Activated CD8-positive, alpha-beta memory T cell treated with anti-CD3 and anti-CD28 coated beads, Interleukin-2, amount 50 U/mL, for 24 hours (primary cell): ENCODE results near the gene CYP4V2.
"Not testable (repeated sequence)": the region's sequence is repeated elsewhere in the genome, so short reads cannot be mapped to it uniquely, and the experiment has no call there.

Experiments used
- DNase-seq: peaks from one replicate; pipeline ENCODE4 v3.0.0-alpha.2; 2020; ENCODE audit errors: extremely low read depth

The CYP4V2 gene

DNA sequence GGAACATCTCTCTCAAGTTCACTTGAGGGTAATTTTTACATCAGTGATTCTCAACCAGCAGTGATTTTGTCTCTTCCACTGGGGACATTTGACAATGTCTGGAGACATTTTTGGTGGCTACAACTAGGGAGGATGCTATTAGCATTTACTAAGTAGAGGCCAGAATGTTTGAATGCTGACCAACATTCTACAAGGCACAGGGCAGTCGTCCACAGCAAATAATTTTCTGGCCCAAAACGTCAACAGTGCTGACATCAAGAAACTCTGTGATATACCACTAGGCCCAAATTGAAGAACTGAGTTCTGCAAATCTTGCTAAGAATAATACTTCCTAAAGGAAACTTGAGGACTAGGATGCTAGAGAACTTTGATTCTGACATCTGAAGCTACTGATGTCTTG lies 43.0 kb downstream of the CYP4V2 start:
- DNase-seq = no peak

DNA sequence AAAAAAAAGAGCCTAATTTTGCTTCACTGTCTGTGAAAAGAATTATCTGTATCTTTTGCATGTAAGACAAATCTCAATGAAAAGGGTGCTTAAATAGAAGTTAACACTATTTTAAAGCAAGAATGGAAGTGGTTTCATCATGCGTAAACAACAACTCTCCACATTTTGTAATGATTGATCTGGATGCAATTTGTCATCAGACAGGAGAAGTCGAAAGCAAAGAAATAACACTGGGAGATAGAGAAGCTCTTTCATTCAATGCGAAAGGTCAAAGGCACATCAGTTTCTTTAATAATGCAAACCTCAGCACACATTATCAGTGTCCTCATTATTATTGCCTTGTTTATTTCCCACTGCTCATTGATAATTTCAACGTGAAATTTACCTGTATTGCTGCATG lies 44.8 kb downstream of the CYP4V2 start:
- no peak for DNase-seq

DNA sequence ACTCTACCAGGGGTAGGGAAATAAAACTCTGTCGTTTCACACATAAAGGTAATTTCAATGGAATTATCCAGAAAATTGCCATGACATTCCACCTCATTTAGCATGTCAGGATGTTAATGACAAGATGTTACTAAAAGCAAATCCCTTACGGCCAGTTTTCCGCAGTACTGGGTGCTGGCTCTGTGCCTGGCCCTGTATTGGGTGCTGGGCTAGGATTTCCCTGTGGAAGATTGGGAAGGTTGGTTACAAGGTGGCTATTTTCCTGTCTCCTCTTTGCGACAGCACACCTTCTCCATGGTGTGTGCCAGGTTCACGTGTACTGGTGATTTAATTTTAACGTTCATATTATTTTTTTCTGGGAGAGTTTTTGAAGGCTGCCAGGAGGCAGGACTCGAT lies 49.1 kb downstream of the CYP4V2 start:
- DNase-seq = no peak

DNA sequence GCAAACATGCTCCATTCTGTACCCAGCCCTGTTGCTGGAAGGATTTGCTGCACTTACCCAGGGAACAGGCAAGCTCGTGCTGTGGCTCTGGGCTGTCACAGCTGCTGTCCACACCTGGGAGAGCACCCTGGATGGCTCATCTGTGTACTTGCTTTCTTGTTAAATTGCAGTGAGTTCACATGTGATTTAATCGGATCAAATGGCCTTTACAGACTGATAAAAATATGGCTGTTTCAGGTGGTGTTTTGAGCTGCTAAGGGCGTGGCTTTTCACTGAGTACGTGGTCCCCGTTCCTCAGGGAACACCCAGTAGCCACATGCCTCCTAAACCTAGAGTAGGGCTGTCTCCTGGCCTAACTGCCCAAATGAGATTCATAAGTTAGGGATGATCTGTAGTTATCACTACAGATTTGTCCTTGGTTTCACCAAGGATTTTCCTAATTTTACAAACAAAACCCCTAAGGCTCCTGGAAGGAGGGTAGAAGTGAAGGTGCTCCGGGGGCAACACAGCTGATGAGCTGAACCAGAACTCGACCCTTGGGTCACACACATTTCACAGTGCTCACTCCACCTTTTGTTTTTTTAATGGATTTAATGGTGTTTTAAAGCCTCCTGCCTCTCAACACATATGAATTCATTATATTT lies 49.6 kb downstream of the CYP4V2 start:
- DNase-seq = no peak

DNA sequence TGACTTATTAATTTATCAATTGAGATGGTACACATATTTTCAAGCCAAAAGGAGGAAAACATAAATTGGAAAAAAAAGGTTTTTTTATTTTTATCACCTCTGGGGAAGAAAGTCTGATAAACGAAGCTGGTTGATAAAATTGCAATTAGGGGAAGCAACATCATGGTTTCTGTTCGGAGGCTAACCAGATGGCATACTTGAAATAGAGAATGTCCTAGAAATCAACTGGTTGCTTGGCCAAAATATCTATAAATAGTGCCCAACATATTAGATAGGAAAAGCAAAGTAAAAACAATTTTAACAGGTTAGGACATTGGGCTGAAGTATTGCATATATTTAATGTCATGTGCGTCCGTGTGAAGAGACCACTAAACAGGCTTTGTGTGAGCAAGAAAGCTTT lies 50.2 kb downstream of the CYP4V2 start:
- no peak for DNase-seq

DNA sequence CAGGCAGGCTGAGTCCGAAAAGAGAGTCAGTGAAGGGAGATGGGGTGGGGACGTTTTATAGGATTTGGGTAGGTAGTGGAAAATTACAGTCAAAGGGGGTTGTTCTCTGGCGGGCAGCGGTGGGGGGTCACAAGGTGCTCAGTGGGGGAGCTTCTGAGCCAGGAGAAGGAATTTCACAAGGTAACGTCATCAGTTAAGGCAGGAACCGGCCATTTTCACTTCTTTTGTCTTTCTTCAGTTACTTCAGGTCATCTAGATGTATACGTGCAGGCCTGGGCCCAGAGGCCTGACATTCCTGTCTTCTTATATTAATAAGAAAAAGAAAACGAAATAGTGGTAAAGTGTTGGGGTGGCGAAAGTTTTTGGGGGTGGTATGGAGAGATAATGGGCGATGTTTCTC lies 50.7 kb downstream of the CYP4V2 start:
- DNase-seq = not testable (repeated sequence)

DNA sequence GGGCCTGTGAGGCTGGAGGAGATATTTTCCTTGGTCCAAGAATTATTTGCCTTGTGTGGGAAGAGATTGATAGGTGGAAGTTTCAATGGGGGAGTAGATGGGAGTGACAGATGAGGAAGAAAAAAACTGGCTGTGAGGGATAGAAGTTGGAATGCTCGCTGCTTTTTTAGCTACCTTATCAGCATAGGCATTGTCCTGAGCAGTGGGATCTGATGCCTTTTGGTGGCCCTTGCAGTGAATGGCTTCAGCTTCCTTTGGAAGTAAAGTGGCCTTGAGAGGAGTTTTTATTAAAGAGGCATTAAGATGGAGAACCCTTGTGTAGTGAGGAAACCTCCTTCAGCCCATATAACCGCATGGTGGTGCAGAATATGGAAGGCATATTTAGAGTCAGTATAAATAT lies 52.0 kb downstream of the CYP4V2 start:
- no peak for DNase-seq

DNA sequence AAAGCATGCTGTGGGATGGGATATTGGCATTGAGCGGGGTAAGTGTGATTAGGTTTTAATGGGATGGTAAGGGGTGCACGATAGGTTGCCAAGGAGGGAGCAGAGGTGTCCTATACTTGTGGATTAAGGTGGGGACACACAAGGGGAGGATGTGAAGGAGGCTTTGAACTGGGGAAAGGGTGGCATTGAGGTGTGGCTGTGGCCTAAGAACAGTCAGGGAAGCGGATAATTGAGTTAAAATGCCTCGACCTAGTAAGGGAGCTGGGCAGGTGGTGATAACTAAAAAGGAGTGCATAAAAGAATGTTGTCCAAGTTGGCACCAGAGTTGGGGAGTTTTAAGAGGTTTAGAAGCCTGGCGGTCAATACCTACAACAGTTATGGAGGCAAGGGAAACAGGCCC lies 53.5 kb downstream of the CYP4V2 start:
- no peak for DNase-seq

DNA sequence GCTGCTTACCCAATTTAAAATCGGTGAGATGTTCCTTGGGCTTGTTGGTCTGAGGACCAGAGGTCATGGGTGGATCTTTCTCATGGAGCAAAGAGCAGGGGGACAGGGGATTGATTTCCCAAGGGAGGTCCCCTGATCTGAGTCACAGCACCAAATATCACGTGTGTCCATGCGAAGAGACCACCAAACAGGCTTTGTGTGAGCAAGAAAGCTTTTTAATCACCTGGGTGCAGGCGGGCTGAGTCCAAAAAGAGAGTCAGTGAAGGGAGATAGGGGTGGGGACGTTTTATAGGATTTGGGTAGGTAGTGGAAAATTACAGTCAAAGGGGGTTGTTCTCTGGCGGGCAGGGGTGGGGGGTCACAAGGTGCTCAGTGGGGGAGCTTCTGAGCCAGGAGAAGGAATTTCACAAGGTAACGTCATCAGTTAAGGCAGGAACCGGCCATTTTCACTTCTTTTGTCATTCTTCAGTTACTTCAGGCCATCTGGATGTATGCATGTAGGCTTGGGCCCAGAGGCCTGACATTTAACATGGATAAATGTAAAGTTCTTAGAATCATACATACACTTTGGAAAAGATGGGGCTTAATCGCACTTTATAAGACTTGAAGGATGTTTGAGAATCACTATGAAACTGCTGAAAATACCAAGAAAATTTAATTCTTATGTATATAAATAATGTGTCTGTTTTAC lies 55.8 kb downstream of the CYP4V2 start:
- not testable (repeated sequence) for DNase-seq

DNA sequence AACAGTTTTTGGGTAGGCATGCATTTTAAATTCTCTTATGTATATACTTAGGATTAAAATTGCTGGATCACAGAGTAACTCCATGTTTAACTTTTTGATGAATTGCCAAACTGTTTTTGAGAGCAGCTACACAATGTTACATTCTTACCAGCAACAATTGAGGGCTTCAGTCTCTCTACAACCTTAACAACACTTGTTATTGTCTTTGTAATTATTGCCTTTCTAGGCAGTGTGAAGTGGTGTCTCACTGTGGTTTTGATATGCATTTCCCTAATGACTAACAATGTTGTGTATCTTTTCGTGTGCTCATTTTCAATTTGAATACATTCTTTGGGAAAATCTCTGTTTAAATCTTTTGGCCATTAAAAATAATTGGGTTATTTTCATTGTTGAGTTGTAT lies 57.3 kb downstream of the CYP4V2 start:
- no peak for DNase-seq

DNA sequence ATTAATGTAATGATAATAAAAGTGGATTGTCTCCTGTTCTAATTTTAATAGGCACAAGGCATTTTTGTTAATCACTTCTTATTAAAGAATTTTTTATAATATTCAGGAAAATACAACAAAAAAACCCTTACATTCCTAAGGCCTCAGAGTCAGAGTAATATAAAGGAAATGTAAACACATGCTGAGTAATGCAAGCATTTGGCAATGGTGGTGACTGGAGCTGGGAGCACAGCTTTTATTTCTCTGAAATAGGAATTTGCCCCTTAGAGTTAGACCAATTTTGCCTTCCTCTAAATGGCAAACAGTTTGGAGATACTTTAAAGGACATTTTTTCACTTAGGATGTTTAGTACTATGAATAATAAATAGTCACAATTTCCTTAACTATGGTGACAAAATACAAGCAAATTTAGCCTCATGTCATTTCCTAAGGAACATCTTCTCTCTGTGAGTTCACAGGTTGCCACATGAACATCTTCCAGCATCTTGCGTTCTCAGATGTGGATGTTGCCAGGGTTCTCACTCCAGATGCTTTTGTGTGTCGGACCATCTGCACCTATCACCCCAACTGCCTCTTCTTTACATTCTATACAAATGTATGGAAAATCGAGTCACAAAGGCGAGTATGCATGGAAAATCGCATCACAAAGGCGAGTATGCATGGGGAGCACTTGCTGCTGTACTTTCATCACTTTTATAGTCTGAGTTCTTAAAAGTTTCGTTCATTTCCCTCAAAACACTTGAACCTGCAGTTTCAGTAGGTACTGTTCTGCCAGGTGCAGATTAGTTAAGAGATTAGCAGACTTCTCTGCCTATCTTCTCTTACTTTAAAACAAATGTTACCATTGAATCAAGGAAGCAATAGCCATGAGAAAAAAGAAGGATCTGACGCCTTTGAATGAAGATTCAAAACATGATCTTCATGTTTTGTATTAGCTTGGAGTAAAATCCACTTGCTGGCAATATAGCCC lies 58.7 kb downstream of the CYP4V2 start:
- no peak for DNase-seq

DNA sequence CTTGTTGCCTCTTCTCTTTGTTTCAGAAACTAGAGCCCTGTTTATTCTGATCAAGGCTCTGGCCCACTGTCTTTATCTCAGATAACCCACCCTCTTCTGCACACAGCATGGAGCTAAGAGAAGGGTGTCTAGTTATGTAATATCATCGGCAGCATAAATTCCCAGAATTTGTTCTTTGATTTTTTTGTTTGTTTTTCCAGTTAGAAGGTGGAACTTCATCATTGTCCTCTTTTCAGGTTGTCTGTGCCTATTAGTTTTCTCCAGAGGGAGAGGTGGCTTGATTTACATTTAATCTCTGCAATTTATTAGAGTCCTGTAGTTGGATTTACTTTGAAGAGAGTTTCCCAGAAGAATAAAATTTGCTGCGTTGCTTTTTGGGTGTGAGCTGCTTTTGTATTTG lies 59.4 kb downstream of the CYP4V2 start:
- DNase-seq = no peak

DNA sequence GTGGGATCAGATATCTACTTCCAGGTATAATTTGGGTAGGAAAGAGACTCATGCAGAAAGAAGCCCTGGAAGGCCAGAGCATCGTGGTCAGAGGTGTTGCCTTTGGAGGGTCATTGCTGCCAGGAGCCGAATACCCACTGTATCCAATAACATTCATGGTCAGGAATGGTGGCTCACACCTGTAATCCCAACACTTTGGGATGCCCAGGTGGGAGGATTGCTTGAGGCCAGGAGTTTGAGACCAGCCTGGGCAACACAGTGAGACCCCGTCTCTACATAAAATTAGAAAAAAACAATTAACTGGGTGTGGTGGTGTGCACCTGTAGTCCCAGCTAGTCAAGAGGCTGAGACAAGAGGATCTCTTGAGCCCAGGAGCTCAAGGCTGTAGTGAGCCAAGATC lies 63.8 kb downstream of the CYP4V2 start:
- DNase-seq = no peak

DNA sequence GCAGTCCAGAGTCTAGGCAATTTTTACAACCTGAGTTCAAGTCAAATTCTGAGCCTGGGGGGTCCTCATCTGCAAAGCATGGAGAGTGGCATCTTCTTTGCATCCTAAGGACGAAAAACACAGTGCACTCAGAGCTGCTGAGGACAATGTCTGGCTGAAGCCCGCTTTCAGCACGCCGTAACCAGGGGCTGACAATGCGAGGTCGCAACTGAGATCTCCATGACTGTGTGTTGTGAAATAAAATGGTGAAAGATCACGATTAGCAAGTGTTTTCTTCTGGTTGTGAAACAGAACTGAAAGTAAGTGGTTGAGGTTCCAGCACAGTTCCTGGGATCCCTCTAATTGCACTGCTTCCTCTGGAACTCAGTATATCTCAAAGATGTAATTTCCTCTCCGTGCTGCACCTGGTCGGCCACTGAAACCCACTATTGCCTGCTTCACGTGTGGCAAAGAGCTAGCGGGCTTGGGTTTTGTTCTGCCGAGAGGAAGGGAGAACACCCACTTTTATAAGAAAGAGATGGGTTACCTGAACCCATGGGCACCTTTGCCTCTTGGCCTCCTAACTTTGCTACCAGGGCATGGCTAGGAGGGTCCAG lies 66.9 kb downstream of the CYP4V2 start:
- DNase-seq = no peak

DNA sequence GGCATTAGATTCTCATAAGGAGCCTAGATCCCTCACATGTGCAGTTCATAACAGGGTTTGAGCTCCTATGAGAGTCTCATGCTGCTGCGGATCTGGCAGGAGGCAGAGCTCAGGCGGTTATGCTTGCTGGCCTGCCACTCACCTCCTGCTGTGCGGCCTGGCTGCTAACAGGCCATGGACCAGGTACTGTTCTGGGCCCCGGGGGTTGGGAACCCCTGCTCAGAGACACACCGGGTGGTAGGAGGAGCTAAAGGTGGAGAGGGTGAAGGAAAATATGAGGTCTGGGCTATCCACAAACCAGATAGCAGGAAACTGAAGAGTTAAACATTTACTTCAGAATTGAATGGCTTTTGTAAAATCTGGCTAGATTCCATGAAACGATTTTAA lies 68.7 kb downstream of the CYP4V2 start:
- no peak for DNase-seq
